Spleen (tissue), 7 donors: ENCODE results near the gene LRBA.

Experiments used
- CTCF ChIP-seq, 11 experiments: fragments of 200-600 bp in 7 of 11; fragments of 450-650 bp in 4 of 11; sonication (generic) in 4 of 11; IDR thresholded peaks in 8 of 11; conservative IDR thresholded peaks in 3 of 11; 1 replicate in 7 of 11; 2 replicates in 4 of 11; pipeline versions ENCODE4 v1.4.0 to v1.8.0; 2016 to 2021; ENCODE audit warnings: antibody characterized with exemption in 11 of 11, inconsistent platforms in 4 of 11, mild to moderate bottlenecking in 1 of 11
- POLR2A ChIP-seq, 3 donors: fragments of 450-650 bp; IDR thresholded peaks; one replicate each; pipeline ENCODE4 v1.5.1; 2017; ENCODE audit warnings: antibody characterized with exemption in 3 of 3, mild to moderate bottlenecking in 1 of 3
- POLR2AphosphoS5 ChIP-seq, 3 donors: sonication (generic); formaldehyde crosslinking; IDR thresholded peaks; one replicate each; pipeline ENCODE4 v1.5.1; 2017; ENCODE audit warnings: antibody characterized with exemption in 3 of 3
- donor health status: DM: no; HTN: no; CAD: no; lungs with moderate emphysema.
- donor health status: DM: no; HTN: no; CAD: no.
- donor health status: DM: no; HTN: no; CAD: no.

- TF ChIP-seq POLR2A (IDR thresholded peaks at IDR 0.05), result no peak
- TF ChIP-seq CTCF (IDR thresholded peaks at IDR 0.05 in 8 of 11, conservative IDR thresholded peaks at IDR 0.05 in 3 of 11), result no peak
- TF ChIP-seq POLR2AphosphoS5 (IDR thresholded peaks at IDR 0.05), result no peak
Measured at GRCh38 chr4:150336676-150337412, 678.2 kb downstream of the LRBA start.
